ENCODE data around the gene ARHGAP1.

- no peak for TF ChIP-seq CTCF (IDR thresholded peaks at IDR 0.05)
- TF ChIP-seq POLR2A (IDR thresholded peaks at IDR 0.05; ENCODE audit: low read depth) = no peak
Observed at GRCh38 chr11:46706886-46707285, 6.5 kb upstream of the ARHGAP1 start.
